Stomach (tissue), 9 donors: ENCODE data around the gene SCG5. TPM values are rescaled to one million over a fixed set of nuclear protein-coding genes. Genes with fewer than 3 reads are reported as not detected.
A peak's percentile ranks its signal among the peaks of the same experiment; 100 is the strongest.

Source experiments
- DNase-seq, 2 donors: peaks; one replicate each; pipeline versions ENCODE4 v3.0.0 to v3.0.0-alpha.2; 2013 to 2019
- H3K27ac ChIP-seq, 5 donors: fragments of 200-600 bp in 4 of 5; sonication (generic) in 4 of 5; one replicate each; pipeline ENCODE4 v1.5.1; 2013 to 2019; ENCODE audit warnings: mild to moderate bottlenecking in 1 of 5, moderate library complexity in 1 of 5
- H3K27me3 ChIP-seq, 3 donors: fragments of 200-600 bp; sonication (generic); one replicate each; pipeline ENCODE4 v1.5.1; 2017 to 2019; ENCODE audit warnings: mixed run types in 1 of 3
- H3K36me3 ChIP-seq, 4 donors: fragments of 200-600 bp; sonication (generic); 1 replicate in 3 of 4; 2 replicates in 1 of 4; pipeline ENCODE4 v1.5.1; 2016 to 2019
- H3K4me1 ChIP-seq, 4 donors: fragments of 200-600 bp; sonication (generic); one replicate each; pipeline ENCODE4 v1.5.1; 2016 to 2019
- H3K4me3 ChIP-seq, 4 donors: fragments of 200-600 bp; sonication (generic) in 3 of 4; one replicate each; pipeline ENCODE4 v1.5.1; 2016 to 2019; ENCODE audit warnings: mild to moderate bottlenecking in 1 of 4
- H3K9me3 ChIP-seq, 4 donors: fragments of 200-600 bp; sonication (generic); one replicate each; pipeline ENCODE4 v1.5.1; 2016 to 2019
- EP300 ChIP-seq: sonication (generic); formaldehyde crosslinking; IDR thresholded peaks from one replicate; pipeline ENCODE4 v1.6.1; 2017; ENCODE audit warnings: antibody characterized with exemption
- POLR2A ChIP-seq, 4 donors: fragments of 450-650 bp; IDR thresholded peaks; one replicate each; pipeline ENCODE4 v1.6.1; 2016; ENCODE audit warnings: antibody characterized with exemption in 4 of 4, control low read depth in 2 of 4, mild to moderate bottlenecking in 1 of 4, moderate library complexity in 1 of 4
- POLR2AphosphoS5 ChIP-seq, 3 donors: sonication (generic); formaldehyde crosslinking; IDR thresholded peaks; one replicate each; pipeline ENCODE4 v1.6.1; 2016; ENCODE audit warnings: antibody characterized with exemption in 3 of 3
- WGBS, 5 donors: extraction: QIAGEN DNeasy Blood & Tissue Kit in 3 of 5; methylation state at CpG; one replicate each; pipeline versions ENCODE4 v1.1.5 to v1.1.7; 2013 to 2018; 5-methylcytosine and 5-hydroxymethylcytosine counted together
- intact Hi-C: fragments of 100-400 bp; cut with DNase I; formaldehyde crosslinking; loops from one replicate; pipeline ENCODE4 v1.15.1; 2023; ENCODE audit warnings: low total_unique reads
- polyA plus RNA-seq, 3 donors: library from polyadenylated mRNA; stranded (reverse); fragments of 200-250 nt; gene quantifications; one replicate each; pipeline ENCODE4 v1.2.3, GENCODE V29; 2013
- total RNA-seq, 5 donors: library from RNA; depleted of rRNA; stranded (reverse); fragments of >200 nt; gene quantifications; one replicate each; pipeline versions ENCODE4 v1.1.0 to v1.2.3, GENCODE V29; 2014 to 2016
- TF ChIP-seq, protein P1 (sequence below), 7 experiments: fragments of 450-650 bp in 4 of 7; fragments of 200-600 bp in 3 of 7; sonication (generic) in 3 of 7; IDR thresholded peaks; one replicate each; pipeline ENCODE4 v1.5.1; 2016 to 2019; ENCODE audit warnings: antibody characterized with exemption in 7 of 7, control low read depth in 2 of 7, mild to moderate bottlenecking in 1 of 7
- donor health status: healthy with polysubstance abuse.
- donor health status: Bipolar disorder and iron deficiency.
- donor health status: healthy.

SCG5 gene
- total and polyA plus RNA-seq, 8 donors, result 1.4 to 16.5 (median 3.9) TPM; not detected in 3

DNA sequence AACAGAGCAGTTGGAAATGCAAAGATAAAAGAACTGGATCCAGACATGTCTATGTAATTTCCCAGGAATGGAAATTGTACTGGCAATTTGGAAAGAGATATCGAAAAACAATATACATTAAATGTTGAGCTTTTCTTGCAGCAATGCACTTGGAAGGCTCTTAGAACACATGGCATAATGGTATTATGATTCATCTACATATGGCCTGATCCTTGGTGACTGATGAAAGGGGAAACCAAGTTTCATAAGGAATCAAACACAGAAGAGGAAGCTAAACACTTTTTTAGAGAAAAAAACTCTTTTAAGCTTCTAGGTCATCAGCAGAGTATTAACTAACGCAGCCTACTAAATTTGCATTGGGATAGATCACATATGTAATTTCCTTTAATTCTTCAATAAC is 63.9 kb downstream of the SCG5 start:
- no peaks in the 10 kb centered on the region for H3K27me3 ChIP-seq
- DNase-seq, result no peak
- H3K4me1 ChIP-seq, result peaks cover 0 to 9% (median 5%) of the 10 kb centered on the region in 4 donors
- TF ChIP-seq, protein P1, sequence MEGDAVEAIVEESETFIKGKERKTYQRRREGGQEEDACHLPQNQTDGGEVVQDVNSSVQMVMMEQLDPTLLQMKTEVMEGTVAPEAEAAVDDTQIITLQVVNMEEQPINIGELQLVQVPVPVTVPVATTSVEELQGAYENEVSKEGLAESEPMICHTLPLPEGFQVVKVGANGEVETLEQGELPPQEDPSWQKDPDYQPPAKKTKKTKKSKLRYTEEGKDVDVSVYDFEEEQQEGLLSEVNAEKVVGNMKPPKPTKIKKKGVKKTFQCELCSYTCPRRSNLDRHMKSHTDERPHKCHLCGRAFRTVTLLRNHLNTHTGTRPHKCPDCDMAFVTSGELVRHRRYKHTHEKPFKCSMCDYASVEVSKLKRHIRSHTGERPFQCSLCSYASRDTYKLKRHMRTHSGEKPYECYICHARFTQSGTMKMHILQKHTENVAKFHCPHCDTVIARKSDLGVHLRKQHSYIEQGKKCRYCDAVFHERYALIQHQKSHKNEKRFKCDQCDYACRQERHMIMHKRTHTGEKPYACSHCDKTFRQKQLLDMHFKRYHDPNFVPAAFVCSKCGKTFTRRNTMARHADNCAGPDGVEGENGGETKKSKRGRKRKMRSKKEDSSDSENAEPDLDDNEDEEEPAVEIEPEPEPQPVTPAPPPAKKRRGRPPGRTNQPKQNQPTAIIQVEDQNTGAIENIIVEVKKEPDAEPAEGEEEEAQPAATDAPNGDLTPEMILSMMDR (IDR thresholded peaks at IDR 0.05), result no peak
- TF ChIP-seq EP300 (no peak), POLR2A (IDR thresholded peaks at IDR 0.05) (no peak), POLR2AphosphoS5 (IDR thresholded peaks at IDR 0.05) (no peak)
- H3K4me3 ChIP-seq, result no peak overlapping the region
- no peaks in the 10 kb centered on the region for H3K36me3 ChIP-seq
- no peaks in the 10 kb centered on the region for H3K9me3 ChIP-seq
- intact Hi-C loops, result no loop called here
- WGBS, 5 donors, result 86 to 93% (median 92%) methylated on average over 2 of the region's 2 CpGs
- H3K27ac ChIP-seq, result no peak overlapping the region

DNA sequence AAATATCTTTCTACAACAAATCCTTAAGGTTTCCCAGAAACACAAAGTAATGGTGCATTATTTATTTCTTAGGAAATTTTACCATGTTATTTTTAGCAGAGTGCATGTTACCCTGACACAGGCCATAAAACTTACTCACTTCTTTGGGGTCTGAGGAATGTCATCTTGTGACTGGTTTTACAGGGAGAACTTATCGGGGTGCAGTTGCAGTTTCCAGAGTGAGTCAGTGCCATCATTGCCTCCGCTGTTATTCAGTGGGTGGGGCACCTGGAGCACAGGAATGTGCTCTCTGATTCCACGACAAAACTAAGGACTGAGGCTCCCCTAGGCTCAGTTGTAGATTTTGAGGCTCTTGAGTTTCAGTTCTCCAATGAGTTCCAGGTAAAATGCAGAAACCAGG is 65.2 kb downstream of the SCG5 start:
- intact Hi-C loops, result no loop called here
- Histone ChIP-seq H3K27ac (no peak overlapping the region), H3K4me3 (no peak overlapping the region), H3K4me1 (peaks cover 0 to 9% (median 5%) of the 10 kb centered on the region in 4 donors), H3K27me3 (no peaks in the 10 kb centered on the region), H3K36me3 (no peaks in the 10 kb centered on the region), H3K9me3 (no peaks in the 10 kb centered on the region)
- TF ChIP-seq POLR2A (IDR thresholded peaks at IDR 0.05) (no peak), EP300 (no peak), POLR2AphosphoS5 (IDR thresholded peaks at IDR 0.05) (no peak)
- TF ChIP-seq, protein P1 (IDR thresholded peaks at IDR 0.05), result no peak
- 63 to 76% (median 68%) methylated on average over 3 of the region's 3 CpGs for WGBS, 5 donors
- no peak for DNase-seq

DNA sequence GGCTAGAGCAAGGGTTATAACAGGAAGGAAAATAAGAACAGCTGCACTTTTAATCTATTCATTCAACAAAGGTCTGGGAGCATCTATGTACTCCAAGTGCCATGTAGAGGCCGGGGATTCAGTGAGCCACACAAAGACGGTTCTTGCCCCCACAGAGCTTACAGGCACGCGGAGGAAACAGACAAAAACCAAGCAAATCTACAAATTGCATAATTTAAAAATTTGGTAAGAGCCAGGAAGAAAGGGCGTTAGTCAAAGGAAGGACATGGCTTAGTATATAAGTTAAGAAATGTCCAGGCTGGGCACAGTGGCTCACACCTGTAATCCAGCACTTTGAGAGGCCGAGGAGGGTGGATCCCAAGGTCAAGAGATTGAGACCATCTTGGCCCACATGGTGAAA is 65.9 kb downstream of the SCG5 start:
- intact Hi-C loops, result no loop called here
- Histone ChIP-seq H3K4me3 (no peak overlapping the region), H3K27me3 (no peaks in the 10 kb centered on the region), H3K27ac (no peak overlapping the region), H3K9me3 (no peaks in the 10 kb centered on the region), H3K36me3 (no peaks in the 10 kb centered on the region), H3K4me1 (peaks cover 0 to 9% (median 5%) of the 10 kb centered on the region in 4 donors)
- 59 to 82% (median 69%) methylated on average over 6 of the region's 6 CpGs for WGBS, 5 donors
- TF ChIP-seq POLR2AphosphoS5 (IDR thresholded peaks at IDR 0.05), result no peak
- no peak for TF ChIP-seq POLR2A (IDR thresholded peaks at IDR 0.05)
- TF ChIP-seq EP300, result no peak
- TF ChIP-seq, protein P1 (IDR thresholded peaks at IDR 0.05), result no peak
- DNase-seq, result no peak

DNA sequence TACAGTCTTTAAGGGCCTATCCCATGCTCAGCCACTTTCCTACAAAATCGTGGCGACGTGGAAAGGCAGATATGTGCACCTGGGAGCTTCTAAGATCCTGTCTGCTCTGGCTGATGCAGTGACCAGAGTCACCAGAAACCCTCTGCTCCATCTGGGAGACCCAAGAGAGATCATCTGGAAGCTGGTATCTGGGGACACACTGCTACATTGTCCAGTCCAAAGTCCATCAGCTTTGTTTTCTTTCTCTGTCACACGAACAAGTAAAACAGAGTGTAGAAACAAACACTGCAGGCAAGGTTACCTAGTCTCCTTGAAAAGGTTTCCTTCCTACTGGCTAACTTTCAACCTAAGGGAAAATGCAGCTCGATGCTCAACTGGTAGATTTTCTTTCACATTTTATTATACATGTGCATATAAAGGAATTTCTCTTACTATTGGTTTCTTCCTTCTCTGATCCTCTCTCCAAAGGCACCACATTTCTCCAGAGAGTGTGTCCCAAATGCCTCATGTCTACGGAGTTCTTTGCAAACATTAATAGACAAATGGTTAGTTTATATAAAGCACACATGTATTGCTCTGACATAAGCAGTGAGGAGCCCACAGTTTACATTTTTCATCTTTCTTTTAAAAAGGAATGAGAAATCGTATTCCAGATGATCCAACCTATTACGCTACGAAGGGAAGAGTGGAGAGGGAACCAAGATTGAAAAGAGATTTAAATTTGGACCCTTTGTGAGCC is 68.0 kb downstream of the SCG5 start:
- H3K4me1 ChIP-seq, result peaks cover 0 to 9% (median 5%) of the 10 kb centered on the region in 4 donors
- no peaks in the 10 kb centered on the region for H3K36me3 ChIP-seq
- TF ChIP-seq POLR2AphosphoS5 (IDR thresholded peaks at IDR 0.05), result no peak
- TF ChIP-seq, protein P1 (IDR thresholded peaks at IDR 0.05), result no peak
- intact Hi-C loops, result no loop called here
- H3K9me3 ChIP-seq, result no peaks in the 10 kb centered on the region
- H3K27ac ChIP-seq, result peak overlapping the region in 1 of 5 donors; percentile 31
- 50 to 62% (median 61%) methylated on average over 9 of the region's 9 CpGs for WGBS, 5 donors
- peak in 1 of 2 donors; percentile 66 for DNase-seq
- no peak overlapping the region for H3K4me3 ChIP-seq
- peaks cover 0 to 15% (median 0%) of the 10 kb centered on the region in 3 donors for H3K27me3 ChIP-seq
